NAMALWA (cell line): ENCODE data around the gene NR3C1.

ENCODE experiments used
- DNase-seq: peaks from one replicate; pipeline ENCODE4 v3.0.0-alpha.2; 2015; ENCODE audit warnings: low spot score

Gene NR3C1

GRCh38 chr5:143398451-143399237, 4.8 kb downstream of the NR3C1 start:
- peak; percentile 34 for DNase-seq

GRCh38 chr5:143398053-143398355, 5.5 kb downstream of the NR3C1 start:
- DNase-seq = no peak

- no peak for DNase-seq
These were observed 6.0 kb downstream of the NR3C1 start for GRCh38 chr5:143397302-143398052.

- peak; percentile 28 for DNase-seq
These were observed 7.0 kb downstream of the NR3C1 start for GRCh38 chr5:143396353-143396940.

GRCh38 chr5:143395638-143396352, 7.7 kb downstream of the NR3C1 start:
- peak; percentile 46 for DNase-seq

- DNase-seq = no peak
These were observed 10.0 kb downstream of the NR3C1 start for GRCh38 chr5:143393524-143393923.

GRCh38 chr5:143390941-143391340, 12.5 kb downstream of the NR3C1 start:
- no peak for DNase-seq

GRCh38 chr5:143390258-143390657, 13.2 kb downstream of the NR3C1 start:
- no peak for DNase-seq

- DNase-seq = no peak
These were observed 16.8 kb downstream of the NR3C1 start for GRCh38 chr5:143386725-143387124.

- DNase-seq = no peak
These were observed 18.4 kb downstream of the NR3C1 start for GRCh38 chr5:143384865-143385657.

- DNase-seq = no peak
These were observed 19.5 kb downstream of the NR3C1 start for GRCh38 chr5:143383988-143384387.

GRCh38 chr5:143379606-143380005, 23.9 kb downstream of the NR3C1 start:
- DNase-seq = no peak

GRCh38 chr5:143376911-143377813, 26.3 kb downstream of the NR3C1 start:
- DNase-seq = no peak

GRCh38 chr5:143376195-143376779, 27.2 kb downstream of the NR3C1 start:
- DNase-seq = no peak

GRCh38 chr5:143374496-143375217, 28.8 kb downstream of the NR3C1 start:
- DNase-seq = no peak

GRCh38 chr5:143373076-143373475, 30.4 kb downstream of the NR3C1 start:
- no peak for DNase-seq

- DNase-seq = no peak
These were observed 31.2 kb downstream of the NR3C1 start for GRCh38 chr5:143372187-143372829.

- no peak for DNase-seq
These were observed 33.0 kb downstream of the NR3C1 start for GRCh38 chr5:143370440-143370839.

GRCh38 chr5:143364061-143364460, 39.4 kb downstream of the NR3C1 start:
- DNase-seq = no peak
